Activated CD8-positive, alpha-beta T cell treated with anti-CD3 and anti-CD28 coated beads for 36 hours (primary cell): ENCODE data around the gene CCDC93. TPM values are rescaled to one million over a fixed set of nuclear protein-coding genes. Genes with fewer than 3 reads are reported as not detected.

Experiments used
- ATAC-seq: fragments of 200-7000 bp; cut with Tn5 transposase; one replicate; pipeline ENCODE4 v1.10.0; 2021; ENCODE audit warnings: mild to moderate bottlenecking, moderate library complexity
- CTCF ChIA-PET: fragments of 350-600 bp; sonication (Branson Sonifier 250); formaldehyde crosslinking; loops from one replicate; lab custom pipeline; 2021; ENCODE audit warnings: antibody characterized with exemption; lab: Charles Lee
- POLR2A ChIA-PET: fragments of 350-600 bp; sonication (Branson Sonifier 250); formaldehyde crosslinking; loops from one replicate; lab custom pipeline; 2021; ENCODE audit warnings: antibody characterized with exemption; lab: Charles Lee
- DNase-seq: peaks from one replicate; pipeline ENCODE4 v3.0.0-alpha.2; 2020
- H3K27ac Mint-ChIP-seq: one replicate; pipeline ENCODE4 v1.8.0; 2021; ENCODE audit warnings: mild to moderate bottlenecking, mixed read lengths
- H3K27me3 Mint-ChIP-seq: one replicate; pipeline ENCODE4 v1.8.0; 2021; ENCODE audit warnings: mixed read lengths
- H3K36me3 Mint-ChIP-seq: one replicate; pipeline ENCODE4 v1.8.0; 2021; ENCODE audit warnings: low read depth, mixed read lengths
- H3K4me1 Mint-ChIP-seq: one replicate; pipeline ENCODE4 v1.8.0; 2021; ENCODE audit warnings: low read depth, mixed read lengths
- H3K4me3 Mint-ChIP-seq: one replicate; pipeline ENCODE4 v1.8.0; 2021; ENCODE audit warnings: mild to moderate bottlenecking, moderate library complexity, mixed read lengths
- H3K9me3 Mint-ChIP-seq: one replicate; pipeline ENCODE4 v1.8.0; 2021; ENCODE audit warnings: mixed read lengths
- intact Hi-C: fragments of 100-400 bp; cut with micrococcal nuclease; formaldehyde crosslinking; loops from one replicate; pipeline ENCODE4 v1.10.0; 2022
- total RNA-seq, 2 experiments: library from RNA; stranded (reverse); gene quantifications; one replicate each; pipeline ENCODE4 v1.2.3, GENCODE V29; 2021
- TF ChIP-seq, protein P1 (sequence below): fragments of 200-600 bp; IDR thresholded peaks from one replicate; pipeline ENCODE4 v1.8.0; 2022; ENCODE audit warnings: antibody characterized with exemption, mild to moderate bottlenecking

CCDC93 gene
- total RNA-seq, 2 experiments from 2014 or later: 24.5 to 25.4 TPM

GRCh38 chr2:117979911-117980701 is 33.8 kb downstream of the CCDC93 start:
- no peak overlapping the region for H3K27ac Mint-ChIP-seq
- peaks cover 47% of the 10 kb centered on the region for H3K36me3 Mint-ChIP-seq
- TF ChIP-seq, protein P1, sequence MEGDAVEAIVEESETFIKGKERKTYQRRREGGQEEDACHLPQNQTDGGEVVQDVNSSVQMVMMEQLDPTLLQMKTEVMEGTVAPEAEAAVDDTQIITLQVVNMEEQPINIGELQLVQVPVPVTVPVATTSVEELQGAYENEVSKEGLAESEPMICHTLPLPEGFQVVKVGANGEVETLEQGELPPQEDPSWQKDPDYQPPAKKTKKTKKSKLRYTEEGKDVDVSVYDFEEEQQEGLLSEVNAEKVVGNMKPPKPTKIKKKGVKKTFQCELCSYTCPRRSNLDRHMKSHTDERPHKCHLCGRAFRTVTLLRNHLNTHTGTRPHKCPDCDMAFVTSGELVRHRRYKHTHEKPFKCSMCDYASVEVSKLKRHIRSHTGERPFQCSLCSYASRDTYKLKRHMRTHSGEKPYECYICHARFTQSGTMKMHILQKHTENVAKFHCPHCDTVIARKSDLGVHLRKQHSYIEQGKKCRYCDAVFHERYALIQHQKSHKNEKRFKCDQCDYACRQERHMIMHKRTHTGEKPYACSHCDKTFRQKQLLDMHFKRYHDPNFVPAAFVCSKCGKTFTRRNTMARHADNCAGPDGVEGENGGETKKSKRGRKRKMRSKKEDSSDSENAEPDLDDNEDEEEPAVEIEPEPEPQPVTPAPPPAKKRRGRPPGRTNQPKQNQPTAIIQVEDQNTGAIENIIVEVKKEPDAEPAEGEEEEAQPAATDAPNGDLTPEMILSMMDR: no peak
- H3K9me3 Mint-ChIP-seq: no peaks in the 10 kb centered on the region
- CTCF ChIA-PET: interaction anchor here (1.0 to 3.3 kb wide), 3 partner anchors 10 to 24 kb away, joined by 3 to 12 read pairs (median 9); no protein-coding TSS in a partner anchor
- DNase-seq (no peak), ATAC-seq (no peak)
- H3K4me3 Mint-ChIP-seq: no peak overlapping the region
- POLR2A ChIA-PET: no interaction called here
- no peaks in the 10 kb centered on the region for H3K27me3 Mint-ChIP-seq
- intact Hi-C loops: no loop called here
- no peaks in the 10 kb centered on the region for H3K4me1 Mint-ChIP-seq

DNA sequence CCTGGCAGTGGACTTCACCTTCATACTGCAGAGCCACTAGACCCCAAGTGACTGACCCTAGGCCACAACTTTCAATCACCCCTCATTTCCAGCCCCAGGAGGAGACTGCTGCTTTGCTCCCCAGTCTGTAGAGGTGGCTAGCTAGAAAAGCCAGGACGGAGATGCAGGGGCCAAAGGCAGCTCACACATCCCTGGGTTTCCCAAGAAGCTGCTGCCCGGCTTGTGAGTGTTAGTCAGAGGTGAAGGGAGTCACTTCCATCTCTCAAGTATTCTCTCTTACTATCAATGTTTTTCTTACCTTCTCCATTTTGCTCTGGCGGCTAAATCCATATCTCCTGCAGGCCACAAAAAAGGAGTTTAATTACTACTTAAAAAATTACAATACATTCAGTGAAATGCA is 36.2 kb downstream of the CCDC93 start:
- H3K36me3 Mint-ChIP-seq: peaks cover 40% of the 10 kb centered on the region
- POLR2A ChIA-PET: no interaction called here
- no peaks in the 10 kb centered on the region for H3K4me1 Mint-ChIP-seq
- TF ChIP-seq, protein P1: no peak
- H3K4me3 Mint-ChIP-seq: no peak overlapping the region
- CTCF ChIA-PET: interaction anchor here (3.3 kb wide), 1 partner anchor 26 kb away, joined by 12 read pairs; no protein-coding TSS in a partner anchor
- H3K27ac Mint-ChIP-seq: no peak overlapping the region
- no peaks in the 10 kb centered on the region for H3K27me3 Mint-ChIP-seq
- intact Hi-C loops: no loop called here
- DNase-seq (no peak), ATAC-seq (no peak)
- H3K9me3 Mint-ChIP-seq: no peaks in the 10 kb centered on the region

GRCh38 chr2:117976581-117976980 is 37.3 kb downstream of the CCDC93 start:
- H3K4me1 Mint-ChIP-seq: no peaks in the 10 kb centered on the region
- ChIA-PET CTCF (no interaction called here), POLR2A (no interaction called here)
- no peak overlapping the region for H3K27ac Mint-ChIP-seq
- no peaks in the 10 kb centered on the region for H3K9me3 Mint-ChIP-seq
- intact Hi-C loops: no loop called here
- TF ChIP-seq, protein P1: no peak
- H3K36me3 Mint-ChIP-seq: peaks cover 43% of the 10 kb centered on the region
- ATAC-seq (no peak), DNase-seq (no peak)
- H3K27me3 Mint-ChIP-seq: no peaks in the 10 kb centered on the region
- no peak overlapping the region for H3K4me3 Mint-ChIP-seq

GRCh38 chr2:117973498-117974082 is 40.3 kb downstream of the CCDC93 start:
- H3K4me1 Mint-ChIP-seq: no peaks in the 10 kb centered on the region
- DNase-seq (no peak), ATAC-seq (no peak)
- intact Hi-C loops: no loop called here
- no peaks in the 10 kb centered on the region for H3K9me3 Mint-ChIP-seq
- TF ChIP-seq, protein P1: no peak
- POLR2A ChIA-PET: no interaction called here
- peaks cover 41% of the 10 kb centered on the region for H3K36me3 Mint-ChIP-seq
- H3K4me3 Mint-ChIP-seq: no peak overlapping the region
- CTCF ChIA-PET: interaction anchor here (2.9 kb wide), 1 partner anchor 29 kb away, joined by 18 read pairs; no protein-coding TSS in a partner anchor
- no peaks in the 10 kb centered on the region for H3K27me3 Mint-ChIP-seq
- no peak overlapping the region for H3K27ac Mint-ChIP-seq
